Hepatocyte (in vitro differentiated cells): ENCODE data around the gene ADH5.

Experiments used
- CTCF ChIP-seq: fragments of 200-600 bp; sonication (generic); IDR thresholded peaks from 2 replicates; pipeline ENCODE4 v1.5.1; 2016; ENCODE audit warnings: antibody characterized with exemption, mild to moderate bottlenecking; ENCODE audit not compliant: poor library complexity
- EZH2phosphoT487 ChIP-seq: fragments of 200-600 bp; sonication (generic); IDR thresholded peaks from one replicate; pipeline ENCODE4 v1.6.1; 2018; ENCODE audit warnings: antibody characterized with exemption, mild to moderate bottlenecking, low read depth, moderate library complexity; ENCODE audit not compliant: unreplicated experiment, severe bottlenecking

GRCh38 chr4:99082192-99082591, 6.4 kb downstream of the ADH5 start:
- TF ChIP-seq CTCF (no peak), EZH2phosphoT487 (no peak)
